HG02885 (cell line): Measurements from ENCODE around the gene CYP17A1.
A peak's percentile ranks its signal among the peaks of the same experiment; 100 is the strongest.
"Not testable (repeated sequence)": the region's sequence is repeated elsewhere in the genome, so short reads cannot be mapped to it uniquely, and the experiment has no call there.

Source experiments
- ATAC-seq: cut with Tn5 transposase; IDR thresholded peaks from one replicate; pipeline ENCODE4 v1.9.1; 2021; ENCODE audit warnings: mild to moderate bottlenecking; ENCODE audit not compliant: unreplicated experiment, poor library complexity

Gene CYP17A1

GRCh38 chr10:102838276-102838927 is 1.2 kb upstream of the CYP17A1 start:
- not testable (repeated sequence) for ATAC-seq

GRCh38 chr10:102835007-102835482 is 2.2 kb downstream of the CYP17A1 start:
- ATAC-seq: peak; percentile 58

- no peak for ATAC-seq
These were observed 3.1 kb downstream of the CYP17A1 start for GRCh38 chr10:102834143-102834542.

GRCh38 chr10:102832987-102833386 is 4.2 kb downstream of the CYP17A1 start:
- ATAC-seq: no peak

GRCh38 chr10:102832248-102832647 is 5.0 kb downstream of the CYP17A1 start:
- ATAC-seq: no peak

GRCh38 chr10:102831322-102832071 is 5.7 kb downstream of the CYP17A1 start:
- ATAC-seq: no peak

- ATAC-seq: no peak
These were observed 9.6 kb downstream of the CYP17A1 start for GRCh38 chr10:102827597-102827975.

- ATAC-seq: no peak
These were observed 10.9 kb downstream of the CYP17A1 start for GRCh38 chr10:102826148-102826796.

- no peak for ATAC-seq
These were observed 12.5 kb downstream of the CYP17A1 start for GRCh38 chr10:102824664-102825063.

GRCh38 chr10:102822222-102822621 is 15.0 kb downstream of the CYP17A1 start:
- no peak for ATAC-seq

- ATAC-seq: not testable (repeated sequence)
These were observed 17.2 kb downstream of the CYP17A1 start for GRCh38 chr10:102820008-102820407.

GRCh38 chr10:102819054-102819453 is 18.2 kb downstream of the CYP17A1 start:
- no peak for ATAC-seq

GRCh38 chr10:102817175-102817574 is 20.0 kb downstream of the CYP17A1 start:
- ATAC-seq: no peak

GRCh38 chr10:102815790-102816549 is 21.2 kb downstream of the CYP17A1 start:
- no peak for ATAC-seq

GRCh38 chr10:102814873-102815661 is 22.1 kb downstream of the CYP17A1 start:
- ATAC-seq: no peak

GRCh38 chr10:102814453-102814871 is 22.8 kb downstream of the CYP17A1 start:
- no peak for ATAC-seq

- ATAC-seq: no peak
These were observed 23.3 kb downstream of the CYP17A1 start for GRCh38 chr10:102813734-102814452.

- no peak for ATAC-seq
These were observed 24.1 kb downstream of the CYP17A1 start for GRCh38 chr10:102813017-102813541.
